ENCODE measurements around the gene NHSL2.

NHSL2 gene

GRCh38 chrX:72107320-72107719, 196.7 kb downstream of the NHSL2 start:
- Histone ChIP-seq H2AFZ (ENCODE audit: low read length, unreplicated experiment) (no peak overlapping the region), H3K79me2 (ENCODE audit: control insufficient read depth, insufficient read depth, low read length, unreplicated experiment) (no peaks in the 10 kb centered on the region), H3K4me3 (ENCODE audit: low read depth, low read length) (no peak overlapping the region), H3K36me3 (ENCODE audit: insufficient read depth, low read length) (no peaks in the 10 kb centered on the region), H3K27me3 (ENCODE audit: insufficient read depth, low read length) (no peaks in the 10 kb centered on the region), H3K4me1 (ENCODE audit: control insufficient read depth, insufficient read depth, low read length, unreplicated experiment) (peaks cover 3% of the 10 kb centered on the region), H3K27ac (ENCODE audit: low read depth, low read length) (no peak overlapping the region)

DNA sequence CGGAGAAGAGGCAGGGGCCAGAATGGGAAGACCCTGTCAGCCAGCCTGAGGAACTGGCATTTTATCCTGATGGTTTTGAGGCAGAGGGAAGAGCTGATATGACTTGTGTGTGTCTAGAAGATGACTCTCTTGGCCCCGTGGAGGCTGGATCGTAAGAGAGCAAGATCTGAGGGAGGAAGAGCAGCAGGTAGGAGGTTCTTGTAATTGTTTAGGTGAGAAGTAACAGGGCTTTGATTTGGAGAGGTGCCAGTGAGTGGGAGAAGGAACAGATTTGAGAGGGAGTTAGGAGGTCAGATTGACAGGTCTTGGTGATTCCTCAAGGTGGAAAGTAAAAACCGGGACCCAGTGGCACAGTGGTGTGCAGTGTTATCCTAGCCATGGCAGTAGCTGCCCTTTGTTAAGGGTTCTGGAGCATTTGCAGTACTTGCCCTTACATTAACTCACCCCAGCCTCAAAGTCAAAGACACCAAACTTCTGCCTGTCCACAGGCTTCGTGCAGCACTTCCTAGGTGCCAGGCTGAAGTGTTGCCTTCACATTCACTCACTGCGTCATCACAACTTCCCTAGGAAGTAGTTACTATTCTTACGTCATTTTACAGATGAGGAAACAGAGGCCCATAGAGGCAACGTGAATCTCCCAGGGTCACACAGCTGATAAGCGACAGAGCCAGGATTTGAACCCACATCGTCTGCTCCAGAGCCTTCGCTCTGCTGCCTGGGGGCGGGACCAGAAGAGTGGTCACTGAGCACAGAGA, 197.4 kb downstream of the NHSL2 start:
- Histone ChIP-seq H3K36me3 (ENCODE audit: insufficient read depth, low read length) (no peaks in the 10 kb centered on the region), H3K79me2 (ENCODE audit: control insufficient read depth, insufficient read depth, low read length, unreplicated experiment) (no peaks in the 10 kb centered on the region), H3K27ac (ENCODE audit: low read depth, low read length) (no peak overlapping the region), H3K27me3 (ENCODE audit: insufficient read depth, low read length) (no peaks in the 10 kb centered on the region), H3K4me3 (ENCODE audit: low read depth, low read length) (no peak overlapping the region), H2AFZ (ENCODE audit: low read length, unreplicated experiment) (no peak overlapping the region), H3K4me1 (ENCODE audit: control insufficient read depth, insufficient read depth, low read length, unreplicated experiment) (peaks cover 3% of the 10 kb centered on the region)

DNA sequence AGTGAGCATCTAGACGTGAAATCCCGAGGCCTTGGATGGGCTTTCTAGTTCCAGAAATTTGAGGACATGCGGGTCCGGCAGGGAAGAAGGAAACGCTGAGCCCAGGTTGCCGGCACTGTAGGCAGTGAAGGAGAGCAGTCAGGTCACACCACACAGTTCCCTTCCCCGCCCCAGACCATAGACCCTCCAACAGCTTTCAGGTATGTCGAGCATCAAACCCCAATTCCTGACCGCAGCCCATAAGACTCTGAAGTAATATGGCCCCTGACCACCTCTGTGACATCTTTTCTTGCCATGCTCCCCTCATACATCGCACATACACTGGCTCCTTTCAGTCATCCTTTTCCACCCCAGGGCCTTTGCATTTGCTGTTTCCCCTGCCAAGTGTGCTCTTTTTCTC, 198.0 kb downstream of the NHSL2 start:
- Histone ChIP-seq H3K27me3 (ENCODE audit: insufficient read depth, low read length) (no peaks in the 10 kb centered on the region), H3K4me1 (ENCODE audit: control insufficient read depth, insufficient read depth, low read length, unreplicated experiment) (peaks cover 3% of the 10 kb centered on the region), H3K27ac (ENCODE audit: low read depth, low read length) (no peak overlapping the region), H2AFZ (ENCODE audit: low read length, unreplicated experiment) (no peak overlapping the region), H3K36me3 (ENCODE audit: insufficient read depth, low read length) (no peaks in the 10 kb centered on the region), H3K79me2 (ENCODE audit: control insufficient read depth, insufficient read depth, low read length, unreplicated experiment) (no peaks in the 10 kb centered on the region), H3K4me3 (ENCODE audit: low read depth, low read length) (no peak overlapping the region)

- Histone ChIP-seq H2AFZ (ENCODE audit: low read length, unreplicated experiment) (no peak overlapping the region), H3K36me3 (ENCODE audit: insufficient read depth, low read length) (no peaks in the 10 kb centered on the region), H3K4me1 (ENCODE audit: control insufficient read depth, insufficient read depth, low read length, unreplicated experiment) (peaks cover 3% of the 10 kb centered on the region), H3K27ac (ENCODE audit: low read depth, low read length) (no peak overlapping the region), H3K4me3 (ENCODE audit: low read depth, low read length) (no peak overlapping the region), H3K27me3 (ENCODE audit: insufficient read depth, low read length) (no peaks in the 10 kb centered on the region), H3K79me2 (ENCODE audit: control insufficient read depth, insufficient read depth, low read length, unreplicated experiment) (no peaks in the 10 kb centered on the region)
Observed at GRCh38 chrX:72110051-72110875, 199.6 kb downstream of the NHSL2 start.

DNA sequence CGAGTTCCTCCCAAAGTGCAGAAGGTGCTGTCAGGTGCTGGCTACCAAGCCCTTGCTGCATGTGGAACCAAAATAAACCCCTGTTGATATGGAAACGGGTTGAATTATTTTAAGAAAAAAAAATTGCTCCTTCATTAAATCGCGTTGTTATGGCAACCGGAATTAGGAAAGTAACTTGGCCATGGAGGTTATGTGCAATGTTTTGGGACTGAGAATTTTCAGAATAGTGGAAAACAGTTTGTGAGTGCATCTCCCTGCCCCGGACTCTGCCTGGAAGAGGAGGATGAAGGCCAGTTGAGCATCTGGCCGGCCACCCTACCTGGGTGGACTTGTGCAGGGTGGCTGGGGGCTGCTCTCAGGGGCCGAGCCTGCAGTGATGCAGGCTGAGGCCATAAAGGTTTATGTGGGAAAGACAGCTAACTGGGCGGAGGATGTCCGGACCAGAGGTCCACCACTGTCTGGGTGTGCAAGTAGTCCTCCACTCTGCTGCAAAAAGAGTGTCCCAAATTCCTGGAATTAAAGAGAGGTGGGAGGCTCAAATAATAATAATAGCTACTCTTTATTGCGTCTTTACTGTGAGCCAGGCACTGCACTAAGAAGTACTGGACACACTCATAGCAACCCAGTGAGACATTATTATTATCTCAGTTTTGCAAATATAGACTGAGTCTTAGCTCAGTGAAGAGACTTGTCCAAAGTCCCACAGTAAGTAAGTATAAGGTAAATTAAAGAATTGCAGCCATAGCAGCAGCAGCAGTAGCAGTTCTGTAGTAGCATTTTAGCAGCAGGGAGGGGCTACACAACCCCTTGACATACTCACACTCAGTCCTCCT, 200.4 kb downstream of the NHSL2 start:
- Histone ChIP-seq H3K4me1 (ENCODE audit: control insufficient read depth, insufficient read depth, low read length, unreplicated experiment) (peaks cover 3% of the 10 kb centered on the region), H3K4me3 (ENCODE audit: low read depth, low read length) (no peak overlapping the region), H3K27me3 (ENCODE audit: insufficient read depth, low read length) (no peaks in the 10 kb centered on the region), H3K27ac (ENCODE audit: low read depth, low read length) (no peak overlapping the region), H3K79me2 (ENCODE audit: control insufficient read depth, insufficient read depth, low read length, unreplicated experiment) (no peaks in the 10 kb centered on the region), H3K36me3 (ENCODE audit: insufficient read depth, low read length) (no peaks in the 10 kb centered on the region), H2AFZ (ENCODE audit: low read length, unreplicated experiment) (no peak overlapping the region)

GRCh38 chrX:72113461-72113860, 202.8 kb downstream of the NHSL2 start:
- H3K27ac ChIP-seq (ENCODE audit: low read depth, low read length), result no peak overlapping the region
- H3K4me1 ChIP-seq (ENCODE audit: control insufficient read depth, insufficient read depth, low read length, unreplicated experiment), result no peaks in the 10 kb centered on the region
- H3K79me2 ChIP-seq (ENCODE audit: control insufficient read depth, insufficient read depth, low read length, unreplicated experiment), result no peaks in the 10 kb centered on the region
- H2AFZ ChIP-seq (ENCODE audit: low read length, unreplicated experiment), result no peak overlapping the region
- no peak overlapping the region for H3K4me3 ChIP-seq (ENCODE audit: low read depth, low read length)
- H3K36me3 ChIP-seq (ENCODE audit: insufficient read depth, low read length), result no peaks in the 10 kb centered on the region
- no peaks in the 10 kb centered on the region for H3K27me3 ChIP-seq (ENCODE audit: insufficient read depth, low read length)

- Histone ChIP-seq H3K79me2 (ENCODE audit: control insufficient read depth, insufficient read depth, low read length, unreplicated experiment) (no peaks in the 10 kb centered on the region), H3K27ac (ENCODE audit: low read depth, low read length) (no peak overlapping the region), H3K4me3 (ENCODE audit: low read depth, low read length) (no peak overlapping the region), H3K36me3 (ENCODE audit: insufficient read depth, low read length) (no peaks in the 10 kb centered on the region), H3K4me1 (ENCODE audit: control insufficient read depth, insufficient read depth, low read length, unreplicated experiment) (no peaks in the 10 kb centered on the region), H2AFZ (ENCODE audit: low read length, unreplicated experiment) (no peak overlapping the region), H3K27me3 (ENCODE audit: insufficient read depth, low read length) (no peaks in the 10 kb centered on the region)
Observed at GRCh38 chrX:72114306-72114705, 203.7 kb downstream of the NHSL2 start.

GRCh38 chrX:72114807-72115206, 204.2 kb downstream of the NHSL2 start:
- H3K4me1 ChIP-seq (ENCODE audit: control insufficient read depth, insufficient read depth, low read length, unreplicated experiment), result no peaks in the 10 kb centered on the region
- H2AFZ ChIP-seq (ENCODE audit: low read length, unreplicated experiment), result no peak overlapping the region
- H3K79me2 ChIP-seq (ENCODE audit: control insufficient read depth, insufficient read depth, low read length, unreplicated experiment), result no peaks in the 10 kb centered on the region
- no peak overlapping the region for H3K4me3 ChIP-seq (ENCODE audit: low read depth, low read length)
- no peaks in the 10 kb centered on the region for H3K36me3 ChIP-seq (ENCODE audit: insufficient read depth, low read length)
- no peak overlapping the region for H3K27ac ChIP-seq (ENCODE audit: low read depth, low read length)
- no peaks in the 10 kb centered on the region for H3K27me3 ChIP-seq (ENCODE audit: insufficient read depth, low read length)

GRCh38 chrX:72115380-72115779, 204.7 kb downstream of the NHSL2 start:
- no peak overlapping the region for H3K4me3 ChIP-seq (ENCODE audit: low read depth, low read length)
- H3K4me1 ChIP-seq (ENCODE audit: control insufficient read depth, insufficient read depth, low read length, unreplicated experiment), result no peaks in the 10 kb centered on the region
- H3K36me3 ChIP-seq (ENCODE audit: insufficient read depth, low read length), result no peaks in the 10 kb centered on the region
- H2AFZ ChIP-seq (ENCODE audit: low read length, unreplicated experiment), result no peak overlapping the region
- no peaks in the 10 kb centered on the region for H3K27me3 ChIP-seq (ENCODE audit: insufficient read depth, low read length)
- no peaks in the 10 kb centered on the region for H3K79me2 ChIP-seq (ENCODE audit: control insufficient read depth, insufficient read depth, low read length, unreplicated experiment)
- H3K27ac ChIP-seq (ENCODE audit: low read depth, low read length), result no peak overlapping the region

GRCh38 chrX:72117636-72118210, 207.1 kb downstream of the NHSL2 start:
- Histone ChIP-seq H2AFZ (ENCODE audit: low read length, unreplicated experiment) (no peak overlapping the region), H3K36me3 (ENCODE audit: insufficient read depth, low read length) (no peaks in the 10 kb centered on the region), H3K79me2 (ENCODE audit: control insufficient read depth, insufficient read depth, low read length, unreplicated experiment) (no peaks in the 10 kb centered on the region), H3K27ac (ENCODE audit: low read depth, low read length) (no peak overlapping the region), H3K27me3 (ENCODE audit: insufficient read depth, low read length) (no peaks in the 10 kb centered on the region), H3K4me3 (ENCODE audit: low read depth, low read length) (no peak overlapping the region), H3K4me1 (ENCODE audit: control insufficient read depth, insufficient read depth, low read length, unreplicated experiment) (peaks cover 20% of the 10 kb centered on the region)

Data from ACC112 (cell line).